Type B pancreatic cell (in vitro differentiated cells): ENCODE data around the gene SMIM22. TPM values are rescaled to one million over a fixed set of nuclear protein-coding genes. Genes with fewer than 3 reads are reported as not detected.
"Not testable (repeated sequence)": the region's sequence is repeated elsewhere in the genome, so short reads cannot be mapped to it uniquely, and the experiment has no call there.

Source experiments
- DNase-seq: peaks from one replicate; pipeline ENCODE4 v3.0.0; 2021; ENCODE audit warnings: mixed read lengths; ENCODE audit not compliant: unreplicated experiment; ENCODE audit errors: extremely low spot score
- H3K27ac Mint-ChIP-seq: 2 replicates; pipeline ENCODE4 v1.8.0; 2021; ENCODE audit warnings: mild to moderate bottlenecking, mixed read lengths
- H3K27me3 Mint-ChIP-seq: 2 replicates; pipeline ENCODE4 v1.8.0; 2021; ENCODE audit warnings: mixed read lengths
- H3K36me3 Mint-ChIP-seq: 2 replicates; pipeline ENCODE4 v1.8.0; 2021; ENCODE audit warnings: mixed read lengths
- H3K4me1 Mint-ChIP-seq: one replicate; pipeline ENCODE4 v1.8.0; 2021; ENCODE audit warnings: mixed read lengths; ENCODE audit not compliant: unreplicated experiment
- H3K4me3 Mint-ChIP-seq: 2 replicates; pipeline ENCODE4 v1.8.0; 2021; ENCODE audit warnings: mild to moderate bottlenecking, mixed read lengths
- H3K9me3 Mint-ChIP-seq: 2 replicates; pipeline ENCODE4 v1.8.0; 2021; ENCODE audit warnings: mixed read lengths
- total RNA-seq: library from RNA; stranded (reverse); gene quantifications from 2 replicates; pipeline ENCODE4 v1.2.1, GENCODE V29; 2021; ENCODE audit warnings: low replicate concordance
- TF ChIP-seq, protein P1 (sequence below): fragments of 200-600 bp; sonication (generic); conservative IDR thresholded peaks from 2 replicates; pipeline ENCODE4 v1.5.0; 2021; ENCODE audit warnings: antibody characterized with exemption, mild to moderate bottlenecking

SMIM22 gene
- total RNA-seq, 1 donor from 2014 or later: 7.8 TPM

DNA sequence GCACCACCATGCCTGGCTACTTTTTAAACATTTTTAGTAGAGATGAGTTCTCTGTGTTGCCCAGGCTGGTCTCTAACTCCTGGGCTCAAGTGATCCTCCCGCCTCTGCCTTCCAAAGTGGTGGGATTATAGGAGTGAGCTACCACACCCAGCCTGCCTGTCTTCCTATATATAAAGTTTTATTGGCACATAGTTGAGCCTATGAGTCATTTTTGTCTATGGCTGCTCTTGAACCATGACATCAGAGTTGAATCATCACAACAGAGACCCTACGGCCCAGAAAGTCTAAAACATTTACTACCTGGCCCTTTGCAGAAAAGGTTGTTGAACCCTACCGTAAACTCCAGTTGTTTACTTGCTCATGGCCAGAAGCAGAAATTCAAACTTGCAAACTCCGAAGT lies 14.9 kb upstream of the SMIM22 start:
- TF ChIP-seq, protein P1, sequence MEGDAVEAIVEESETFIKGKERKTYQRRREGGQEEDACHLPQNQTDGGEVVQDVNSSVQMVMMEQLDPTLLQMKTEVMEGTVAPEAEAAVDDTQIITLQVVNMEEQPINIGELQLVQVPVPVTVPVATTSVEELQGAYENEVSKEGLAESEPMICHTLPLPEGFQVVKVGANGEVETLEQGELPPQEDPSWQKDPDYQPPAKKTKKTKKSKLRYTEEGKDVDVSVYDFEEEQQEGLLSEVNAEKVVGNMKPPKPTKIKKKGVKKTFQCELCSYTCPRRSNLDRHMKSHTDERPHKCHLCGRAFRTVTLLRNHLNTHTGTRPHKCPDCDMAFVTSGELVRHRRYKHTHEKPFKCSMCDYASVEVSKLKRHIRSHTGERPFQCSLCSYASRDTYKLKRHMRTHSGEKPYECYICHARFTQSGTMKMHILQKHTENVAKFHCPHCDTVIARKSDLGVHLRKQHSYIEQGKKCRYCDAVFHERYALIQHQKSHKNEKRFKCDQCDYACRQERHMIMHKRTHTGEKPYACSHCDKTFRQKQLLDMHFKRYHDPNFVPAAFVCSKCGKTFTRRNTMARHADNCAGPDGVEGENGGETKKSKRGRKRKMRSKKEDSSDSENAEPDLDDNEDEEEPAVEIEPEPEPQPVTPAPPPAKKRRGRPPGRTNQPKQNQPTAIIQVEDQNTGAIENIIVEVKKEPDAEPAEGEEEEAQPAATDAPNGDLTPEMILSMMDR: no peak
- no peak for DNase-seq
- no peaks in the 10 kb centered on the region for H3K36me3 Mint-ChIP-seq
- no peaks in the 10 kb centered on the region for H3K27me3 Mint-ChIP-seq
- no peaks in the 10 kb centered on the region for H3K4me1 Mint-ChIP-seq
- no peak overlapping the region for H3K4me3 Mint-ChIP-seq
- no peaks in the 10 kb centered on the region for H3K9me3 Mint-ChIP-seq
- H3K27ac Mint-ChIP-seq: no peak overlapping the region

DNA sequence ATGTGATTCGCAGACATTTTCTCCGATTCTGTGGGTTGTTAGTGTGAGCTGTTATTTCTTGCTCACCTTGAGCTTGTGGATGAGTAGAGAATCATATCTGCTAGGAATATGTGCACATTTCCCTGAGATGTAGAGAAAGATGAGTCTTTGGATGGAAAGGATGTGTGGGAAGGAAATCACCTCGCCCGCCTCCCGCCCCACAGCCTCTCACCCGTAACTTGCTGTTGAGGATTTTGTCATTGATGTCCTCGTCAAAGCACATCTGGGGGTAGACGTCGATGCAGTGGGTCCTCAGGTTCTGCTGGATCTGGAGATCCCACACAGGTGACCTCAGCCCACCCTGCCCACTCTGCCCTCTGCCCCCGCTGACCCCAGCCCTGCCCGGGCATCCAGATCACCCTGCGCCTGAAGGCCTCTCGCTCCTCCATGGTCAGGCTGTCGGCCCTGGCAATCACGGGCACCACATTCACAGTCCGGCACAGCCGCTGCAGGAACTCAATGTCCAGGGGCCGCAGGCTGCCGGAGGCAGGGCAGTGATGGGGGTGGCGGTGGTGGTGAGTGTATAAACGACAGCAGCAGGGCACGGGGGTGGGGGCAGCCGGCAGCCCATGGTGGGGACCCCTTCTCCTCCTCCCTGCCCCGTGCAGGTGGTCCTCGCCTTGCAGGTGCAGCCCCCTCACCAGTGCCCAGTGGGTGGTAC lies 11.8 kb upstream of the SMIM22 start:
- no peaks in the 10 kb centered on the region for H3K4me1 Mint-ChIP-seq
- no peaks in the 10 kb centered on the region for H3K27me3 Mint-ChIP-seq
- H3K36me3 Mint-ChIP-seq: no peaks in the 10 kb centered on the region
- H3K27ac Mint-ChIP-seq: no peak overlapping the region
- DNase-seq: no peak
- no peaks in the 10 kb centered on the region for H3K9me3 Mint-ChIP-seq
- TF ChIP-seq, protein P1: no peak
- no peak overlapping the region for H3K4me3 Mint-ChIP-seq

DNA sequence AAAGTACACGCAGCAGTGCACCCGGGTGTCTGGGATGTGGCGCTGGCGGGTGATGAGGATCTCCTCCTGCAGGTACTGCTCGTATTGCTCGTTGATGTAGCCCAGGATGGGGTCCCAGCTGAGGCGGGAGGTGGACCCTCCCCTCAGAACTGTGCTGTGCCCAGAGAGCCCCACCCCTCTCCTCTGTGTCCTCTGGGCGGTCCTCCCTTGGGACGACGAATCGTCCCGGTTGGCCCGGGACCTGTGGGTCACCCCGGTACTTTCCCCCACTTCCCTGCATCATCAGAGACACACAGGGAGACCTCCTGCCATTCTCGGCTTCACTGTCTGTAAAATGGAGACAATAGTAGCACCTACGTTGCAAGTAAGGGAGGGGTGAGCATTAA lies 11.2 kb upstream of the SMIM22 start:
- no peaks in the 10 kb centered on the region for H3K27me3 Mint-ChIP-seq
- no peak for DNase-seq

DNA sequence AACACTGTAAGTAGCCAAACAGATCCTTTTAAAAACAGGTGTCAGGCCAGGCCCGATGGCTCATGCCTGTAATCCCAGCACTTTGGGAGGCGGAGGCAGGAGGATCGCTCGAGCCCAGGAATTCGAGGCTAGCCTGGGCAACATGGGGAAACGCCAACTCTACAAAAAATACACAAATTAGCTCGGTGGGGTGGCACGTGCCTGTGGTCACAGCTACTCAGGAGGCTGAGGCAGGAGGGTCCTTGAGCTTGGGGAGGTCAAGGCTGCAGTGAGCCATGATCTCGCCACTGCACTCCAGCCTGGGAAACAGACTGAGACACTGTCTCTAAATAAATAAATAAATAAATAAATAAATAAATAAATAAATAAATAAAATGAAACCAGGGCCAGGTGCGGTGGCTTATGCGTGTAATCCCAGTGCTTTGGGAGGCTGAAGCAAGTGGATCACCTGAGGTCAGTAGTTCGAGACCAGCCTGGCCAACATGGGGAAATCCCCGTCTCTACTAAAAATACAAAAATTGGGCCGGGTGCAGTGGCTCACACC lies 10.7 kb upstream of the SMIM22 start:
- not testable (repeated sequence) for H3K36me3 Mint-ChIP-seq, H3K4me3 Mint-ChIP-seq, H3K27me3 Mint-ChIP-seq, DNase-seq, H3K27ac Mint-ChIP-seq, H3K4me1 Mint-ChIP-seq, H3K9me3 Mint-ChIP-seq

More for the DNA sequence above, 11.2 kb upstream of the SMIM22 start:
- TF ChIP-seq, protein P1: no peak
- Mint-ChIP-seq H3K36me3 (no peaks in the 10 kb centered on the region), H3K27ac (no peak overlapping the region), H3K4me1 (no peaks in the 10 kb centered on the region), H3K9me3 (no peaks in the 10 kb centered on the region), H3K4me3 (no peak overlapping the region)

DNA sequence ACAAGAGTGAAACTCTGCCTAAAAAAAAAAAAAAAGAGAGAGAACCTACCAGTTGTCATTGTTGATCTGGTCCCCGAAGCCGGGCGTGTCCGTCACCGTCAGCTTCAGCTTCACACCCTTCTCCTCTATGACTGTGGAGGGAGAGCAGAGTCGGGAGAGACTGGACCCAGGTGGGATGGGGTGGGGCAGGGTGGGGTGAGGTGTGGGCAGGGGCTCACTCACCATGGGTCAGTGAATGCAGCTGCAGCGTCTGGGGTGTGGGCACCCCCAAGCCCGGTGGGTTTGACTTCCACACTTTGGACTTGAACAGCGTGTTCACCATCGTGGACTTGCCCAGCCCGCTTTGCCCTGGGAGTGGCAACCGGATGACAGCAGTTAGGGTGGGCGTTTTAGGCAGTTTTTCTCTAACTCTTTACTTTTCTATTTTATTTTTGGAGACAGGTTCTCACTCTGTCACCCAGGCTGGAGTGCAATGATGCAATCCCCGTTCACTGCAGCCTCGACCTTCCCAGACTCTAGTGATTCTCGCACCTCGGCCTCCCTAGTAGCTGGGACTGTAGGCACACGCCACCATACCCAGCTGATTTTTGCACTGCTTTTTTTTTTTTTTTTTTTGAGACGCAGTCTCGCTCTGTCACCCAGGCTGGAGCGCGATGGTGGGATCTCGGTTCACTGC lies 9.3 kb upstream of the SMIM22 start:
- H3K4me3 Mint-ChIP-seq: no peak overlapping the region
- no peak for DNase-seq

More for the DNA sequence above, 9.3 kb upstream of the SMIM22 start:
- no peaks in the 10 kb centered on the region for H3K4me1 Mint-ChIP-seq
- no peaks in the 10 kb centered on the region for H3K27me3 Mint-ChIP-seq
- peak overlapping the region; percentile 29 for H3K27ac Mint-ChIP-seq
- no peaks in the 10 kb centered on the region for H3K36me3 Mint-ChIP-seq
- no peaks in the 10 kb centered on the region for H3K9me3 Mint-ChIP-seq
- TF ChIP-seq, protein P1: no peak
